Activated T-cell treated with anti-CD3 and anti-CD28 coated beads, Interleukin-2, amount 50 U/mL, for 72 hours (primary cell): ENCODE results near the gene JHY. TPM values are rescaled to one million over a fixed set of nuclear protein-coding genes. Genes with fewer than 3 reads are reported as not detected.

Source experiments
- ATAC-seq, 2 donors: fragments of 150-1000 bp; cut with Tn5 transposase; replicated peaks in 1 of 2; 2 replicates each; pipeline ENCODE4 v1.10.0; 2021; ENCODE audit warnings: moderate library complexity in 2 of 2, mild to moderate bottlenecking in 1 of 2
- DNase-seq, 2 donors: peaks; one replicate each; pipeline ENCODE4 v3.0.0; 2021 to 2022; ENCODE audit warnings: mixed read lengths in 1 of 2
- H3K27ac Mint-ChIP-seq: one replicate; pipeline ENCODE4 v1.8.0; 2022; ENCODE audit warnings: mild to moderate bottlenecking, moderate library complexity, mixed read lengths
- H3K27me3 Mint-ChIP-seq: one replicate; pipeline ENCODE4 v1.8.0; 2022; ENCODE audit warnings: low read depth, mixed read lengths
- H3K36me3 Mint-ChIP-seq, 2 donors: one replicate each; pipeline ENCODE4 v1.8.0; 2022; ENCODE audit warnings: mixed read lengths in 2 of 2, mild to moderate bottlenecking in 1 of 2; ENCODE audit not compliant: insufficient read depth in 2 of 2
- H3K4me1 Mint-ChIP-seq: one replicate; pipeline ENCODE4 v1.8.0; 2022; ENCODE audit warnings: low read depth, mixed read lengths
- H3K4me3 Mint-ChIP-seq, 2 donors: one replicate each; pipeline ENCODE4 v1.8.0; 2022; ENCODE audit warnings: mild to moderate bottlenecking in 2 of 2, mixed read lengths in 2 of 2, moderate library complexity in 2 of 2
- H3K9me3 Mint-ChIP-seq, 2 donors: one replicate each; pipeline ENCODE4 v1.8.0; 2022; ENCODE audit warnings: mixed read lengths in 2 of 2
- total RNA-seq, 2 donors: library from RNA; stranded (reverse); gene quantifications; one replicate each; pipeline ENCODE4 v1.2.3, GENCODE V29; 2022

Gene JHY
- total RNA-seq, 2 donors from 2014 or later = 5.5 to 6.0 TPM

- Mint-ChIP-seq H3K27ac (no peak overlapping the region), H3K4me3 (peak overlapping the region; percentile 25 to 54), H3K9me3 (no peaks in the 10 kb centered on the region), H3K36me3 (peaks cover 3 to 4% of the 10 kb centered on the region in 2 donors), H3K27me3 (peaks cover 97% of the 10 kb centered on the region), H3K4me1 (peaks cover 57% of the 10 kb centered on the region)
- DNase-seq (no peak), ATAC-seq (no peak)
Observed at GRCh38 chr11:122979103-122979814, 96.7 kb downstream of the JHY start.

- peaks cover 96% of the 10 kb centered on the region for H3K27me3 Mint-ChIP-seq
- peak overlapping the region; percentile 20 for H3K27ac Mint-ChIP-seq
- peaks cover 3 to 4% of the 10 kb centered on the region in 2 donors for H3K36me3 Mint-ChIP-seq
- no peaks in the 10 kb centered on the region for H3K9me3 Mint-ChIP-seq
- ATAC-seq = no peak
- no peak for DNase-seq
- peaks cover 57% of the 10 kb centered on the region for H3K4me1 Mint-ChIP-seq
- H3K4me3 Mint-ChIP-seq = peak overlapping the region; percentile 2 to 54
Observed at GRCh38 chr11:122979815-122980595, 97.4 kb downstream of the JHY start.

- Mint-ChIP-seq H3K4me1 (peaks cover 51% of the 10 kb centered on the region), H3K27ac (no peak within 1 kb of the TSS)
- DNase-seq = peak; percentile 54 to 64
Observed at GRCh38 chr11:122981388-122982264, 99.1 kb downstream of the JHY start, which contains the start of gene BSX. Gene BSX, minus strand, starts transcription at chr11:122981834. Its CDS starts 163 bp downstream, at chr11:122981671.

GRCh38 chr11:122983438-122984185 lies 101.1 kb downstream of the JHY start:
- H3K27me3 Mint-ChIP-seq = peaks cover 95% of the 10 kb centered on the region
- DNase-seq (no peak), ATAC-seq (peak in 1 of 2 donors; percentile 16)
- H3K9me3 Mint-ChIP-seq = no peaks in the 10 kb centered on the region
- peaks cover 2% of the 10 kb centered on the region in 2 donors for H3K36me3 Mint-ChIP-seq
- H3K27ac Mint-ChIP-seq = peak overlapping the region; percentile 46
- peaks cover 38% of the 10 kb centered on the region for H3K4me1 Mint-ChIP-seq
- peak overlapping the region; percentile 89 to 94 for H3K4me3 Mint-ChIP-seq

More at GRCh38 chr11:122981388-122982264, 99.1 kb downstream of the JHY start, which contains the start of gene BSX:
- H3K4me3 Mint-ChIP-seq = peak within 1 kb of the TSS; percentile 7 to 8
- ATAC-seq = peak; percentile 67 to 74
- H3K9me3 Mint-ChIP-seq = no peaks in the 10 kb centered on the region
- H3K27me3 Mint-ChIP-seq = peaks cover 96% of the 10 kb centered on the region
- H3K36me3 Mint-ChIP-seq = peaks cover 2 to 3% of the 10 kb centered on the region in 2 donors

- H3K27me3 Mint-ChIP-seq = peaks cover 88% of the 10 kb centered on the region
- DNase-seq (peak in 1 of 2 donors; percentile 13), ATAC-seq (peak; percentile 43 to 63)
- H3K36me3 Mint-ChIP-seq = peaks cover 2% of the 10 kb centered on the region in 2 donors
- no peak overlapping the region for H3K27ac Mint-ChIP-seq
- H3K4me3 Mint-ChIP-seq = peak overlapping the region; percentile 89 to 94
- H3K4me1 Mint-ChIP-seq = peaks cover 33% of the 10 kb centered on the region
- peaks cover under 1% of the 10 kb centered on the region in 2 donors for H3K9me3 Mint-ChIP-seq
Observed at GRCh38 chr11:122984186-122985011, 101.8 kb downstream of the JHY start.

GRCh38 chr11:122995526-122995925 lies 113.0 kb downstream of the JHY start:
- H3K9me3 Mint-ChIP-seq = no peaks in the 10 kb centered on the region
- ATAC-seq = no peak
- no peak overlapping the region for H3K4me3 Mint-ChIP-seq
- H3K27me3 Mint-ChIP-seq = peaks cover 38% of the 10 kb centered on the region
- H3K36me3 Mint-ChIP-seq = no peaks in the 10 kb centered on the region
- no peaks in the 10 kb centered on the region for H3K4me1 Mint-ChIP-seq
- H3K27ac Mint-ChIP-seq = no peak overlapping the region
- no peak for DNase-seq

GRCh38 chr11:122998727-122999366 lies 116.3 kb downstream of the JHY start:
- H3K4me1 Mint-ChIP-seq = no peaks in the 10 kb centered on the region
- no peaks in the 10 kb centered on the region for H3K9me3 Mint-ChIP-seq
- no peak overlapping the region for H3K4me3 Mint-ChIP-seq
- ATAC-seq = no peak
- no peak for DNase-seq
- H3K27me3 Mint-ChIP-seq = peaks cover 31% of the 10 kb centered on the region
- H3K36me3 Mint-ChIP-seq = no peaks in the 10 kb centered on the region
- no peak overlapping the region for H3K27ac Mint-ChIP-seq

- no peaks in the 10 kb centered on the region for H3K36me3 Mint-ChIP-seq
- DNase-seq = no peak
- no peak overlapping the region for H3K27ac Mint-ChIP-seq
- H3K4me1 Mint-ChIP-seq = no peaks in the 10 kb centered on the region
- no peaks in the 10 kb centered on the region for H3K9me3 Mint-ChIP-seq
- ATAC-seq = no peak
- H3K4me3 Mint-ChIP-seq = no peak overlapping the region
- H3K27me3 Mint-ChIP-seq = peaks cover 21% of the 10 kb centered on the region
Observed at GRCh38 chr11:123000721-123001120, 118.2 kb downstream of the JHY start.

- no peak for ATAC-seq
- no peak for DNase-seq
- peaks cover 3% of the 10 kb centered on the region for H3K27me3 Mint-ChIP-seq
- H3K9me3 Mint-ChIP-seq = no peaks in the 10 kb centered on the region
- no peak overlapping the region for H3K27ac Mint-ChIP-seq
- H3K4me3 Mint-ChIP-seq = no peak overlapping the region
- H3K36me3 Mint-ChIP-seq = no peaks in the 10 kb centered on the region
- H3K4me1 Mint-ChIP-seq = no peaks in the 10 kb centered on the region
Observed at GRCh38 chr11:123006860-123007542, 124.4 kb downstream of the JHY start.
